Endothelial cell of umbilical vein (primary cell): Measurements from ENCODE around the gene FOXP1.

ENCODE experiments used
- EZH2 ChIP-seq: IDR thresholded peaks from 2 replicates; pipeline ENCODE4 v1.6.1; 2012; ENCODE audit warnings: borderline replicate concordance, low read depth, mild to moderate bottlenecking, moderate library complexity, low read length, inconsistent platforms; ENCODE audit not compliant: severe bottlenecking
- FOS ChIP-seq: IDR thresholded peaks from 2 replicates; pipeline ENCODE4 v1.6.1; 2011; ENCODE audit warnings: mild to moderate bottlenecking, low read length, moderate library complexity, borderline replicate concordance; ENCODE audit not compliant: insufficient read depth
- POLR2A ChIP-seq: IDR thresholded peaks from 2 replicates; pipeline ENCODE4 v1.6.1; 2012; ENCODE audit warnings: low read depth, mild to moderate bottlenecking, control low read depth, low read length
- POLR2AphosphoS5 ChIP-seq: IDR thresholded peaks from 2 replicates; pipeline ENCODE4 v1.6.1; 2012; ENCODE audit warnings: low read depth, mild to moderate bottlenecking, control low read depth, low read length, moderate library complexity; ENCODE audit not compliant: insufficient read depth
- TF ChIP-seq, protein P1 (sequence below), 2 donors: IDR thresholded peaks; 1 replicate in 1 of 2; 2 replicates in 1 of 2; pipeline ENCODE4 v1.5.1; 2011; ENCODE audit warnings: low read length in 2 of 2, mild to moderate bottlenecking in 2 of 2, moderate library complexity in 2 of 2, control low read depth in 1 of 2, inconsistent platforms in 1 of 2, low read depth in 1 of 2; ENCODE audit not compliant: insufficient read depth in 1 of 2; ENCODE audit errors: extremely low read depth in 1 of 2

DNA sequence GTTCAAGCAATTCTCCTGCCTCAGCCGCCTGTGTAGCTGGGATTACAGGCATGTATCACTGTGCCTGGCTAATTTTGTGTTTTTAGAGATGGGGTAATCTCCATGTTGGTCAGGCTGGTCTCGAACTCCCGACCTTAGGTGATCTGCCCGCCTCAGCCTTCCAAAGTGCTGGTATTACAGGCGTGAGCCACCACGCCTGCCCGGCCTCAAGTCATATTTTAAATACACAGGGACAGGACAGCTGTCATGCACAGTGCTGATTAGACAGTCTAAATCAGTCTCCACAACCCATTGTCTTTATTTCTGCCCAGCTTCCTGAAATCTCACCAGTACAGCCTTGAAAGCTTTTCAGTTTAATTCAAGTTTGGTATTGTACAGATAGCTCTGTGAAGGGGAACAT, 587.4 kb downstream of the FOXP1 start:
- TF ChIP-seq, protein P1, sequence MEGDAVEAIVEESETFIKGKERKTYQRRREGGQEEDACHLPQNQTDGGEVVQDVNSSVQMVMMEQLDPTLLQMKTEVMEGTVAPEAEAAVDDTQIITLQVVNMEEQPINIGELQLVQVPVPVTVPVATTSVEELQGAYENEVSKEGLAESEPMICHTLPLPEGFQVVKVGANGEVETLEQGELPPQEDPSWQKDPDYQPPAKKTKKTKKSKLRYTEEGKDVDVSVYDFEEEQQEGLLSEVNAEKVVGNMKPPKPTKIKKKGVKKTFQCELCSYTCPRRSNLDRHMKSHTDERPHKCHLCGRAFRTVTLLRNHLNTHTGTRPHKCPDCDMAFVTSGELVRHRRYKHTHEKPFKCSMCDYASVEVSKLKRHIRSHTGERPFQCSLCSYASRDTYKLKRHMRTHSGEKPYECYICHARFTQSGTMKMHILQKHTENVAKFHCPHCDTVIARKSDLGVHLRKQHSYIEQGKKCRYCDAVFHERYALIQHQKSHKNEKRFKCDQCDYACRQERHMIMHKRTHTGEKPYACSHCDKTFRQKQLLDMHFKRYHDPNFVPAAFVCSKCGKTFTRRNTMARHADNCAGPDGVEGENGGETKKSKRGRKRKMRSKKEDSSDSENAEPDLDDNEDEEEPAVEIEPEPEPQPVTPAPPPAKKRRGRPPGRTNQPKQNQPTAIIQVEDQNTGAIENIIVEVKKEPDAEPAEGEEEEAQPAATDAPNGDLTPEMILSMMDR (IDR thresholded peaks at IDR 0.05; ENCODE audit: extremely low read depth in 1 of 2, insufficient read depth in 1 of 2, low read depth in 1 of 2, low read length in 2 of 2) = no peak
- TF ChIP-seq POLR2A (no peak), EZH2 (no peak), FOS (no peak), POLR2AphosphoS5 (no peak)
